ENCODE measurements around the gene MYO1D. TPM values are rescaled to one million over a fixed set of nuclear protein-coding genes. Genes with fewer than 3 reads are reported as not detected.

Gene MYO1D
- total RNA-seq, 1 experiment from 2014 or later: 29.9 TPM

DNA sequence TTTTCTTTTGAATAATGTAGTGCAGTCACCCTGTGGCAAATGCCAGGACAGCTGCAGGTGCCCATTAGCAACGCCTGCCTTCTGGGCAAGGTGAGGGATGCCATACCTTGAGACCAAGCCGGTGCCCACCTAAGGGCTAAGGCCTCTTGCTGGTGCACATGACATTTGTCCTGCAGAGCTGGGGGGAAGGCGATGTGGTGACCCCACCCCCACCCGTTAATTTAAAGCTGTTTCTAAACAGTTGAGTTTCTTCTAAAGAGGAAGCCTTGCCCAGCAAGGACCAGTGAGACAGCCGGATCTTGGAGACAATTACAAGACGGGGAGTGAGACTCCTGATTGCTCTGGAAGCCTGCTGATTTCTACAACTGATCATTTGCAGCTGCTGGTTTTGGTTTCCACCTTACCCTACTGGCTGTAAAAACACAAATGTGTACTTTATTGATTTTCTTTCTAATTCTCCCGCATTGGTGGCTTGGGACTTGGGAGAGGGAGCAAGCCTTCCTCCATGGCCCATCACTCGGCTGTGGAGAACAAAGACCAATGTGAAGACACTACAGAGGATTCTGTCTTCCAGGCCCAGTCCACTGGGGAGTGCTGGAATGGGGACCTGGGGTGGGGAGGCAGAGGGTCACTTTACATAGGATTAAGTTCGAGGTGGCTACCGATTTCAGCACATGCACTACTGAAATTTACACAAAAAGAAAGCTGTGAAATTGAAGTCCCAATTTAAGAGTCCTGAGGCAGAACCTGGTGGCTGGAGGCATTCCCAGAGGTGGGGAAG lies 387.4 kb downstream of the MYO1D start:
- Mint-ChIP-seq H3K4me3 (peak overlapping the region; percentile 38), H3K27me3 (ENCODE audit: low read depth) (no peaks in the 10 kb centered on the region), H3K36me3 (peaks cover 20% of the 10 kb centered on the region), H3K27ac (no peak overlapping the region), H3K9me3 (no peaks in the 10 kb centered on the region), H3K4me1 (peaks cover 47% of the 10 kb centered on the region)
- POLR2A ChIA-PET: interaction anchor here (1.5 kb wide), 1 partner anchor 28 kb away, joined by 3 read pairs; no protein-coding TSS in a partner anchor
- TF ChIP-seq GRHL2 (CRISPR knock-in tag; IDR thresholded peaks at IDR 0.05; ENCODE audit: insufficient replicate concordance, severe bottlenecking) (no peak), SP1 (CRISPR knock-in tag; conservative IDR thresholded peaks at IDR 0.05) (no peak), FOXP1 (CRISPR knock-in tag; IDR thresholded peaks at IDR 0.05; ENCODE audit: borderline replicate concordance) (no peak), SMAD4 (CRISPR knock-in tag; IDR thresholded peaks at IDR 0.05) (no peak), TP53 (CRISPR knock-in tag; IDR thresholded peaks at IDR 0.05) (no peak), CREB1 (CRISPR knock-in tag; IDR thresholded peaks at IDR 0.05) (no peak), HMGA2 (CRISPR knock-in tag; IDR thresholded peaks at IDR 0.05) (no peak), NR1H2 (CRISPR knock-in tag; IDR thresholded peaks at IDR 0.05) (no peak), ZNF416 (CRISPR knock-in tag; IDR thresholded peaks at IDR 0.05) (no peak), JAZF1 (CRISPR knock-in tag; IDR thresholded peaks at IDR 0.05) (no peak), JUN (CRISPR knock-in tag; IDR thresholded peaks at IDR 0.05) (no peak)
- TF ChIP-seq, protein P1, sequence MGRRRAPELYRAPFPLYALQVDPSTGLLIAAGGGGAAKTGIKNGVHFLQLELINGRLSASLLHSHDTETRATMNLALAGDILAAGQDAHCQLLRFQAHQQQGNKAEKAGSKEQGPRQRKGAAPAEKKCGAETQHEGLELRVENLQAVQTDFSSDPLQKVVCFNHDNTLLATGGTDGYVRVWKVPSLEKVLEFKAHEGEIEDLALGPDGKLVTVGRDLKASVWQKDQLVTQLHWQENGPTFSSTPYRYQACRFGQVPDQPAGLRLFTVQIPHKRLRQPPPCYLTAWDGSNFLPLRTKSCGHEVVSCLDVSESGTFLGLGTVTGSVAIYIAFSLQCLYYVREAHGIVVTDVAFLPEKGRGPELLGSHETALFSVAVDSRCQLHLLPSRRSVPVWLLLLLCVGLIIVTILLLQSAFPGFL (CRISPR knock-in tag; IDR thresholded peaks at IDR 0.05; ENCODE audit: borderline replicate concordance): no peak
- TF ChIP-seq, protein P2, sequence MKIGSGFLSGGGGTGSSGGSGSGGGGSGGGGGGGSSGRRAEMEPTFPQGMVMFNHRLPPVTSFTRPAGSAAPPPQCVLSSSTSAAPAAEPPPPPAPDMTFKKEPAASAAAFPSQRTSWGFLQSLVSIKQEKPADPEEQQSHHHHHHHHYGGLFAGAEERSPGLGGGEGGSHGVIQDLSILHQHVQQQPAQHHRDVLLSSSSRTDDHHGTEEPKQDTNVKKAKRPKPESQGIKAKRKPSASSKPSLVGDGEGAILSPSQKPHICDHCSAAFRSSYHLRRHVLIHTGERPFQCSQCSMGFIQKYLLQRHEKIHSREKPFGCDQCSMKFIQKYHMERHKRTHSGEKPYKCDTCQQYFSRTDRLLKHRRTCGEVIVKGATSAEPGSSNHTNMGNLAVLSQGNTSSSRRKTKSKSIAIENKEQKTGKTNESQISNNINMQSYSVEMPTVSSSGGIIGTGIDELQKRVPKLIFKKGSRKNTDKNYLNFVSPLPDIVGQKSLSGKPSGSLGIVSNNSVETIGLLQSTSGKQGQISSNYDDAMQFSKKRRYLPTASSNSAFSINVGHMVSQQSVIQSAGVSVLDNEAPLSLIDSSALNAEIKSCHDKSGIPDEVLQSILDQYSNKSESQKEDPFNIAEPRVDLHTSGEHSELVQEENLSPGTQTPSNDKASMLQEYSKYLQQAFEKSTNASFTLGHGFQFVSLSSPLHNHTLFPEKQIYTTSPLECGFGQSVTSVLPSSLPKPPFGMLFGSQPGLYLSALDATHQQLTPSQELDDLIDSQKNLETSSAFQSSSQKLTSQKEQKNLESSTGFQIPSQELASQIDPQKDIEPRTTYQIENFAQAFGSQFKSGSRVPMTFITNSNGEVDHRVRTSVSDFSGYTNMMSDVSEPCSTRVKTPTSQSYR (CRISPR knock-in tag; IDR thresholded peaks at IDR 0.05): no peak
- TF ChIP-seq, protein P3, sequence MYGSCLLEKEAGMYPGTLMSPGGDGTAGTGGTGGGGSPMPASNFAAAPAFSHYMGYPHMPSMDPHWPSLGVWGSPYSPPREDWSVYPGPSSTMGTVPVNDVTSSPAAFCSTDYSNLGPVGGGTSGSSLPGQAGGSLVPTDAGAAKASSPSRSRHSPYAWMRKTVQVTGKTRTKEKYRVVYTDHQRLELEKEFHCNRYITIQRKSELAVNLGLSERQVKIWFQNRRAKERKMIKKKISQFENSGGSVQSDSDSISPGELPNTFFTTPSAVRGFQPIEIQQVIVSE (CRISPR knock-in tag; IDR thresholded peaks at IDR 0.05; ENCODE audit: borderline replicate concordance): no peak
- TF ChIP-seq, protein P4, sequence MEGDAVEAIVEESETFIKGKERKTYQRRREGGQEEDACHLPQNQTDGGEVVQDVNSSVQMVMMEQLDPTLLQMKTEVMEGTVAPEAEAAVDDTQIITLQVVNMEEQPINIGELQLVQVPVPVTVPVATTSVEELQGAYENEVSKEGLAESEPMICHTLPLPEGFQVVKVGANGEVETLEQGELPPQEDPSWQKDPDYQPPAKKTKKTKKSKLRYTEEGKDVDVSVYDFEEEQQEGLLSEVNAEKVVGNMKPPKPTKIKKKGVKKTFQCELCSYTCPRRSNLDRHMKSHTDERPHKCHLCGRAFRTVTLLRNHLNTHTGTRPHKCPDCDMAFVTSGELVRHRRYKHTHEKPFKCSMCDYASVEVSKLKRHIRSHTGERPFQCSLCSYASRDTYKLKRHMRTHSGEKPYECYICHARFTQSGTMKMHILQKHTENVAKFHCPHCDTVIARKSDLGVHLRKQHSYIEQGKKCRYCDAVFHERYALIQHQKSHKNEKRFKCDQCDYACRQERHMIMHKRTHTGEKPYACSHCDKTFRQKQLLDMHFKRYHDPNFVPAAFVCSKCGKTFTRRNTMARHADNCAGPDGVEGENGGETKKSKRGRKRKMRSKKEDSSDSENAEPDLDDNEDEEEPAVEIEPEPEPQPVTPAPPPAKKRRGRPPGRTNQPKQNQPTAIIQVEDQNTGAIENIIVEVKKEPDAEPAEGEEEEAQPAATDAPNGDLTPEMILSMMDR (IDR thresholded peaks at IDR 0.05): no peak
- CTCF ChIA-PET: interaction anchor here (4.0 kb wide), 1 partner anchor 45 kb away, joined by 18 read pairs; the partner anchor contains the start of gene PSMD11
- ATAC-seq: no peak
- DNase-seq (ENCODE audit: low spot score): no peak

DNA sequence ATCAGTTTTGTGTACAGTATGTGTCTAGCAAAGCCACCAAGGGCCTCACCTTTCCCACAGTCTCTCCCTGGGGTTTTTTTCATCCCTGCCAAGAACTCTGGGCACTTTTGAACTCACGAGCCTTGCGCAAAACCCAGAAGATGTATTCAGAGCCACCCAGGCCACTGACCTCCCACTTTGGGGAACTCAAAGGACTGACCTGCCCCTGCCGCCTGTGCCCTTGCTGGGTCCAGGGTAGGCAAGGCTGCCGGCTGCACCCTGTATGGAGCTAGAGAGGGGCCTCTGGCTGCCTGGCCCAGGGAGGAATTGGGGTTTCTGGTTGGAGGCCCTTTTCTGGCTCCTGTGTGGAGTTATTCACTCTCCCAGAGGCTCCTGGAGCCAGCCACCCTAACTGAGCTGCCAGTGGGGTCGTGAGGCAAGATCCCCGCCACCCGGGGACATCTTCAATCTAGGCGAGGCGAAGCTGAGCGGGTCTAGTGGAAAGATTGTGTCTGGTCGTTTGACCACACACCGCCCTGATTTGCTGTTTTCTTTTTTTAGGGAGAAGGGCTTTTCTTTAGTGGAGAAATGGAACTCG lies 388.2 kb downstream of the MYO1D start:
- POLR2A ChIA-PET: interaction anchor here (1.1 to 1.8 kb wide), 3 partner anchors 29 to 57 kb away, joined by 3 to 8 read pairs (median 4); partner anchors contain the start of gene PSMD11
- Mint-ChIP-seq H3K27me3 (ENCODE audit: low read depth) (no peaks in the 10 kb centered on the region), H3K36me3 (peaks cover 20% of the 10 kb centered on the region), H3K4me1 (peaks cover 54% of the 10 kb centered on the region), H3K27ac (no peak overlapping the region), H3K4me3 (peak overlapping the region; percentile 88), H3K9me3 (no peaks in the 10 kb centered on the region)
- CTCF ChIA-PET: interaction anchor here (1.2 to 4.0 kb wide), 5 partner anchors 27 to 105 kb away, joined by 3 to 18 read pairs (median 7); partner anchors contain the start of gene PSMD11
- DNase-seq (ENCODE audit: low spot score) (no peak), ATAC-seq (no peak)
- TF ChIP-seq RELA (CRISPR knock-in tag; IDR thresholded peaks at IDR 0.05; ENCODE audit: borderline replicate concordance): no peak
- TF ChIP-seq EMX1 (CRISPR knock-in tag; IDR thresholded peaks at IDR 0.05): no peak
- TF ChIP-seq ZNF121 (CRISPR knock-in tag; IDR thresholded peaks at IDR 0.05): no peak
- TF ChIP-seq, protein P5, sequence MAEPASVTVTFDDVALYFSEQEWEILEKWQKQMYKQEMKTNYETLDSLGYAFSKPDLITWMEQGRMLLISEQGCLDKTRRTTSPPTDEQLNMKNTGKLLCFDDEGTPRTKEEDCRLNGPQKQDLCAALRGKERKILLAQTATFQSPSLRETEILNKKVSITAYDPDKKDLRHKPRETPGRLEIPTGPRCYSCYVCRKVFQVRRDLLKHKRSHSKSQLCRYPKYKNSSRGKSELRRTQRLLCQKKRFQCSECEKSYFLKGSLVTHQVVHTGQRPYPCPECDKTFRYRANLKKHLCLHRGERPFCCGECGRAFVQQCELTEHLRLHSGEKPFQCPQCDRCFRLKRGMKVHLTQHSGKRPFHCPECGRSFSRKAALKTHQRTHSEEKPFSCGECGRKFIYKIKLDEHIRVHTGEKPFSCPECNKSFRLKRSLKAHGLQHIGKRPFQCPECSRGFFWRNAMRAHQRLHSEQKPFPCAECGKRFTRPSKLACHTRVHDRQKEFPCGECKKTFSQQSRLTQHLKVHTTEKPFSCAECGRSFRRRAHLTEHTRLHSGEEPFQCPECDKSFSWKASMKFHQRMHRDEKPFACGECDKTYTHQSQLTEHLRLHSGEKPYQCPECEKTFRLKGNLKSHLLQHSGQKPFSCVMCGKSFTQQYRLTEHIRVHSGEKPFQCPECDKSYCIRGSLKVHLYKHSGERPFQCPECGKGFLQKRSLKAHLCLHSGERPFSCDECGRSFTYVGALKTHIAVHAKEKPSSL (CRISPR knock-in tag; conservative IDR thresholded peaks at IDR 0.05): no peak
- TF ChIP-seq, protein P6, sequence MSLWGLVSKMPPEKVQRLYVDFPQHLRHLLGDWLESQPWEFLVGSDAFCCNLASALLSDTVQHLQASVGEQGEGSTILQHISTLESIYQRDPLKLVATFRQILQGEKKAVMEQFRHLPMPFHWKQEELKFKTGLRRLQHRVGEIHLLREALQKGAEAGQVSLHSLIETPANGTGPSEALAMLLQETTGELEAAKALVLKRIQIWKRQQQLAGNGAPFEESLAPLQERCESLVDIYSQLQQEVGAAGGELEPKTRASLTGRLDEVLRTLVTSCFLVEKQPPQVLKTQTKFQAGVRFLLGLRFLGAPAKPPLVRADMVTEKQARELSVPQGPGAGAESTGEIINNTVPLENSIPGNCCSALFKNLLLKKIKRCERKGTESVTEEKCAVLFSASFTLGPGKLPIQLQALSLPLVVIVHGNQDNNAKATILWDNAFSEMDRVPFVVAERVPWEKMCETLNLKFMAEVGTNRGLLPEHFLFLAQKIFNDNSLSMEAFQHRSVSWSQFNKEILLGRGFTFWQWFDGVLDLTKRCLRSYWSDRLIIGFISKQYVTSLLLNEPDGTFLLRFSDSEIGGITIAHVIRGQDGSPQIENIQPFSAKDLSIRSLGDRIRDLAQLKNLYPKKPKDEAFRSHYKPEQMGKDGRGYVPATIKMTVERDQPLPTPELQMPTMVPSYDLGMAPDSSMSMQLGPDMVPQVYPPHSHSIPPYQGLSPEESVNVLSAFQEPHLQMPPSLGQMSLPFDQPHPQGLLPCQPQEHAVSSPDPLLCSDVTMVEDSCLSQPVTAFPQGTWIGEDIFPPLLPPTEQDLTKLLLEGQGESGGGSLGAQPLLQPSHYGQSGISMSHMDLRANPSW (CRISPR knock-in tag; conservative IDR thresholded peaks at IDR 0.05; ENCODE audit: low read depth): no peak
